Muscle layer of duodenum (tissue), 2 donors: ENCODE results near the gene ETS1.

Experiments
- H3K27ac ChIP-seq: one replicate; pipeline ENCODE4 v1.7.0; 2013; ENCODE audit warnings: mild to moderate bottlenecking, low read length
- H3K27me3 ChIP-seq: one replicate; pipeline ENCODE4 v1.7.0; 2013; ENCODE audit warnings: low read depth, mild to moderate bottlenecking, control low read depth, low read length
- H3K36me3 ChIP-seq, 2 donors: one replicate each; pipeline ENCODE4 v1.7.0; 2013; ENCODE audit warnings: low read length in 2 of 2, control low read depth in 1 of 2, mild to moderate bottlenecking in 1 of 2; ENCODE audit not compliant: insufficient read depth in 2 of 2, control insufficient read depth in 1 of 2
- H3K4me1 ChIP-seq, 2 donors: one replicate each; pipeline ENCODE4 v1.7.0; 2013; ENCODE audit warnings: low read length in 2 of 2, mild to moderate bottlenecking in 2 of 2, control low read depth in 1 of 2, moderate library complexity in 1 of 2; ENCODE audit not compliant: insufficient read depth in 2 of 2, control insufficient read depth in 1 of 2
- H3K4me3 ChIP-seq, 2 donors: one replicate each; pipeline ENCODE4 v1.7.0; 2013; ENCODE audit warnings: low read length in 2 of 2, low read depth in 1 of 2, mild to moderate bottlenecking in 1 of 2
- H3K9me3 ChIP-seq, 2 donors: one replicate each; pipeline ENCODE4 v1.7.0; 2013; ENCODE audit warnings: low read length in 2 of 2, control low read depth in 1 of 2, mild to moderate bottlenecking in 1 of 2; ENCODE audit not compliant: control insufficient read depth in 1 of 2
- donor health status: healthy.

The ETS1 gene

GRCh38 chr11:128465531-128465930, 121.8 kb downstream of the ETS1 start:
- H3K4me3 ChIP-seq = no peak overlapping the region
- H3K9me3 ChIP-seq = no peaks in the 10 kb centered on the region
- H3K27ac ChIP-seq = peak overlapping the region; percentile 68
- H3K27me3 ChIP-seq = no peaks in the 10 kb centered on the region
- H3K4me1 ChIP-seq = peaks cover 6 to 23% of the 10 kb centered on the region in 2 donors
- peaks cover 24 to 29% of the 10 kb centered on the region in 2 donors for H3K36me3 ChIP-seq

GRCh38 chr11:128464878-128465450, 122.4 kb downstream of the ETS1 start:
- H3K4me1 ChIP-seq = peaks cover 6 to 23% of the 10 kb centered on the region in 2 donors
- H3K27me3 ChIP-seq = no peaks in the 10 kb centered on the region
- H3K36me3 ChIP-seq = peaks cover 24 to 35% of the 10 kb centered on the region in 2 donors
- no peak overlapping the region for H3K4me3 ChIP-seq
- H3K27ac ChIP-seq = peak overlapping the region; percentile 68
- H3K9me3 ChIP-seq = no peaks in the 10 kb centered on the region

DNA sequence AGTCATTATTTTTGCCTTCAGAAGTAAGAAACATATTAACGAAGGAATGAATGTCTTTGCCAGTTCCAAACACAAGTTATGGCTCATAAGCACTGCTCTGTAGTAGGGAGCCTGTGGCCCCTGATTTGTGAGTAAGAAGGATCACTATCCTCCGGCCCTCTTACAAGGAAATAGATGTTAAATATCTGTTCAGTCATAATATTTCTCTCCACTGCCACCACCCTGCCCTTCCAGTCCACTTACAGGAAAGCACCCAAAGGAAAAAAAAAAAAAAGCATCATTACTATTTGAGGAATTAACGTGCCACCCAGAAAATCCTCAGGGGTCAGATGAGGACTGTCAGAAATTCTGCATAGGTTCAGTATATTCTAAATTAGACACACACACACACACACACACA, 123.4 kb downstream of the ETS1 start:
- Histone ChIP-seq H3K4me3 (no peak overlapping the region), H3K9me3 (no peaks in the 10 kb centered on the region), H3K4me1 (peaks cover 6 to 23% of the 10 kb centered on the region in 2 donors), H3K36me3 (peaks cover 27 to 41% of the 10 kb centered on the region in 2 donors), H3K27ac (peak overlapping the region; percentile 13), H3K27me3 (no peaks in the 10 kb centered on the region)

GRCh38 chr11:128463371-128463829, 124.0 kb downstream of the ETS1 start:
- Histone ChIP-seq H3K27me3 (no peaks in the 10 kb centered on the region), H3K27ac (peak overlapping the region; percentile 13), H3K9me3 (no peaks in the 10 kb centered on the region), H3K4me1 (peaks cover 5 to 23% of the 10 kb centered on the region in 2 donors), H3K4me3 (no peak overlapping the region), H3K36me3 (peaks cover 28 to 39% of the 10 kb centered on the region in 2 donors)

DNA sequence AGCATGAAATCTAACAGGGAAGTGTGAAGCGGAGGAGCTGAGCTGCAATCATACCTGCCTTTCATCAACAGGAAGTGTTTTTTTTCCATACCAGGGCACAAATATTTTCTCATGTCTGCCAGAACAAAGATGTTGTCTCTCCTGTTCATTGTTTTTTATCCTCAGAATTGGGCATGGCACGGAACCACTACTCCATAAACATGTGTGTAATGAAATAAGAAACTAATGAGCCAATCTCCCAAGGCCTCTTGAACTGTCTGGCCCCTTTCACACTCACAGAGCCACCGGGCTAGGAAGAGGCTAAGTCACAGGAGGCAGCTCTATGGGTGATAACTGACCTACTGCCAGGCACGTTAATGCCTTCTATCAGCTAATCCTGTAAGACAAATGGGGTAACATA, 124.4 kb downstream of the ETS1 start:
- Histone ChIP-seq H3K27me3 (no peaks in the 10 kb centered on the region), H3K4me3 (no peak overlapping the region), H3K9me3 (no peaks in the 10 kb centered on the region), H3K36me3 (peaks cover 32 to 38% of the 10 kb centered on the region in 2 donors), H3K4me1 (peaks cover 3 to 22% of the 10 kb centered on the region in 2 donors), H3K27ac (no peak overlapping the region)

DNA sequence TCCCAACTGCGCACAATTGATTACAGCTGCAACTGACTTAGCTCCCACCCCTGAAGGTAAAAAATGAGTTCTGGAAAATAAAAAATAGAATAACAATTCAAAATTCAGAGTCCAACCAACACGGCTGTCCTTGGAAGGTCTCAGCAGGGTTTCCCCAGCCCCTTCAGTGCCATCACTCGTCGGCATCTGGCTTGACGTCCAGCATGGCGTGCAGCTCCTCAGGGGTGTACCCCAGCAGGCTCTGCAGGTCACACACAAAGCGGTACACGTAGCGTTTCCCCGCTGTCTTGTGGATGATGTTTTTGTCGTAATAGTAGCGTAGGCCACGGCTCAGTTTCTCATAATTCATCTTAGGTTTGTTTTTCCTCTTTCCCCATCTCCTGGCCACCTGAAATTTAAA, 125.2 kb downstream of the ETS1 start:
- H3K36me3 ChIP-seq = peaks cover 39 to 43% of the 10 kb centered on the region in 2 donors
- H3K27me3 ChIP-seq = no peaks in the 10 kb centered on the region
- H3K9me3 ChIP-seq = no peaks in the 10 kb centered on the region
- H3K4me3 ChIP-seq = no peak overlapping the region
- no peak overlapping the region for H3K27ac ChIP-seq
- peaks cover 3 to 15% of the 10 kb centered on the region in 2 donors for H3K4me1 ChIP-seq

DNA sequence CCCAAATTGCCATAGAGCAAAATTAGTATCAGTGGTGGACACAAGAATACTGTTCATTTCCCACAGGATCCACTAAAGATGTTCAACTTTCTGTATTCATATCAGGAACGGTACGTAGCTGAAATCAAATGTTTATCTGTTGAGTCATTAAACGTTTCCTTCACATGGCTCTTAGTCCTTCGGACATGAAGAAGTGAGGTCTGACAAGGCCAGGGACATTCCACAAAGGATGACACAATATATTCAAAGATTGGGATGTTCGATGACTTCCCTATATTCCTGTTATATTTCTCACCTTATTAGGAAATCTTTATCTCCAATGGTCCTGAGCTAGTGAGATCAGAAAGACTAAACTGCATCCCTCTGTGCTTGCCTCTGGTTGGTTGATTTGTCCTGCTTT, 129.0 kb downstream of the ETS1 start:
- Histone ChIP-seq H3K27me3 (no peaks in the 10 kb centered on the region), H3K27ac (peak overlapping the region; percentile 29), H3K4me3 (no peak overlapping the region), H3K4me1 (peaks cover 0 to 8% of the 10 kb centered on the region in 2 donors), H3K36me3 (peaks cover 39 to 40% of the 10 kb centered on the region in 2 donors), H3K9me3 (no peaks in the 10 kb centered on the region)

GRCh38 chr11:128457874-128458273, 129.5 kb downstream of the ETS1 start:
- H3K36me3 ChIP-seq = peaks cover 35 to 37% of the 10 kb centered on the region in 2 donors
- no peaks in the 10 kb centered on the region for H3K27me3 ChIP-seq
- H3K4me3 ChIP-seq = no peak overlapping the region
- no peaks in the 10 kb centered on the region for H3K9me3 ChIP-seq
- H3K4me1 ChIP-seq = peaks cover 0 to 9% of the 10 kb centered on the region in 2 donors
- H3K27ac ChIP-seq = peak overlapping the region; percentile 29

- Histone ChIP-seq H3K4me3 (no peak overlapping the region), H3K9me3 (no peaks in the 10 kb centered on the region), H3K27ac (no peak overlapping the region), H3K36me3 (peaks cover 23 to 37% of the 10 kb centered on the region in 2 donors), H3K27me3 (no peaks in the 10 kb centered on the region), H3K4me1 (peaks cover 0 to 19% of the 10 kb centered on the region in 2 donors)
Measured at GRCh38 chr11:128456566-128457268, 130.6 kb downstream of the ETS1 start.

GRCh38 chr11:128455766-128456165, 131.6 kb downstream of the ETS1 start:
- Histone ChIP-seq H3K4me1 (peaks cover 0 to 21% of the 10 kb centered on the region in 2 donors), H3K4me3 (no peak overlapping the region), H3K36me3 (peaks cover 22 to 31% of the 10 kb centered on the region in 2 donors), H3K27ac (no peak overlapping the region), H3K9me3 (no peaks in the 10 kb centered on the region), H3K27me3 (no peaks in the 10 kb centered on the region)

DNA sequence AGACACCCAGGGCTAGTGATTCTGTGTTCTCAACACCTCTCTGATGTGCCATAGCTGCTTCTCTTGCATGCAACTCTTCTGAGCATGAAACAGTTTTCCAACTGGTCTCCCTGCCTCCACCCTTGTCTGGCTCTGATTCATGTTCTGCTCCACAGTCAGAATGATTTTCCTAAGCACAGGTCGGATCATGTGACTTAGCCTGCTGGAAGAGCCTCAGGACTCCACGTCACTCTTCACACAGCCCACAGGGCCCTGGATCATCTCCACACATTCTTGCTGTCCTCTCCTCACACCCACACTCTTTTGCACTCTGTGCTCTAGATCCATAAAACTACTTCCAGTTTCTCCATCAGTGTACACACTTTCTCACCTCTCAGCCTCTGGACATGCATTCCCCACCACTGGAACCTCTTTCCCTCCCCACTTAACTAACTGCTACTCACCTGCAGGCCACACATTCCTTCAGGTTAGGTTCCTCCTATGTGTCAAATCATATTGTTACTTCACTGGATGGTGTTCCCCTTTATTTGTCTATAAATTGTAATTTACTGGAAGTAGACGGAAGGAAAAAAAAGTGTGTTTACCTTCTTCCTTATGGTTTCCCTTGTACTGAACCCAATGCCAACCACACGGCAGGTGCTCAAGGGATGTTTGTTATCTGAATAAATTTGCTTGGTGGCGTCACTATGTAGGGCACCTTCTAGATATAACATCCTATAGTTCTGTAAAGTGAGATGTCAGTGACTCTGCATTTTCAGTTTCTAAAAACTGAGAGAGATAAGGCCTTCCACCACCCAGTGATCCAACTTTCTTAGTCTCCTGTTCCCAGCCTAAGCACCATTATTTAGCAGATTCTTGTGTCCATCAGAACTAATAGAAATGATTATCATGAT, 133.7 kb downstream of the ETS1 start:
- peaks cover 0 to 21% of the 10 kb centered on the region in 2 donors for H3K4me1 ChIP-seq
- H3K27ac ChIP-seq = no peak overlapping the region

More for the DNA sequence above, 133.7 kb downstream of the ETS1 start:
- Histone ChIP-seq H3K36me3 (peaks cover 16 to 19% of the 10 kb centered on the region in 2 donors), H3K9me3 (no peaks in the 10 kb centered on the region), H3K27me3 (no peaks in the 10 kb centered on the region), H3K4me3 (no peak overlapping the region)
